ENCODE measurements around the gene VSX2.

GRCh38 chr14:74299061-74299545 lies 59.9 kb downstream of the VSX2 start:
- TF ChIP-seq CTCF (IDR thresholded peaks at IDR 0.05): no peak
- TF ChIP-seq POLR2A (IDR thresholded peaks at IDR 0.05): no peak
- TF ChIP-seq POLR2AphosphoS5 (IDR thresholded peaks at IDR 0.05): no peak

Data from prostate gland (tissue), 2 donors.